SKM-1 (cell line): ENCODE measurements around the gene RIMBP2.

Experiments used
- DNase-seq: peaks from one replicate; lab custom pipeline; 2025; ENCODE audit not compliant: unreplicated experiment; lab: John Stamatoyannopoulos, UW

Gene RIMBP2

GRCh38 chr12:130517588-130517987 lies 198.5 kb downstream of the RIMBP2 start:
- DNase-seq = no peak

- DNase-seq = no peak
Measured at GRCh38 chr12:130514149-130514551, 201.9 kb downstream of the RIMBP2 start.

GRCh38 chr12:130513556-130513955 lies 202.5 kb downstream of the RIMBP2 start:
- DNase-seq = no peak

GRCh38 chr12:130511285-130511684 lies 204.8 kb downstream of the RIMBP2 start:
- DNase-seq = no peak

- no peak for DNase-seq
Measured at GRCh38 chr12:130509454-130509853, 206.6 kb downstream of the RIMBP2 start.

DNA sequence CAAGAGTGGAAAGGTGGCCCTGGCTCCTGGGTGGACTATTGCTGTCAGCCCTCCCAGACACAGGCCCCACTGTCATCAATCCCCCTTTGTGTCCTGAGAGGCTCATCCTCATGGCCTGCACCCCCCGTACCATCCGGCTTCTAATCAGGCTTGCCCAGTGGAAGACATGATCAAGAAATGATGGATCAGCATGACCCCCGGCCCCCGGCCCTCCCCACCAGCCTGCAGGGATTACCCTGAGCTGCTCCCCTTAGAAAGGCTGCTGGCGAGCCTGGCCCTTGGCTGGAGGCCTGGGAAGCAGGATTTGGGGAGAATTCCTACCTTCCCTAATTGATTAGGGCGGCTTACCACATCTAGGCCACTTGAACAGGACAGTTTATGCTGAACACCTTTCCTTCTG lies 207.3 kb downstream of the RIMBP2 start:
- no peak for DNase-seq

GRCh38 chr12:130508318-130508717 lies 207.8 kb downstream of the RIMBP2 start:
- DNase-seq = no peak

DNA sequence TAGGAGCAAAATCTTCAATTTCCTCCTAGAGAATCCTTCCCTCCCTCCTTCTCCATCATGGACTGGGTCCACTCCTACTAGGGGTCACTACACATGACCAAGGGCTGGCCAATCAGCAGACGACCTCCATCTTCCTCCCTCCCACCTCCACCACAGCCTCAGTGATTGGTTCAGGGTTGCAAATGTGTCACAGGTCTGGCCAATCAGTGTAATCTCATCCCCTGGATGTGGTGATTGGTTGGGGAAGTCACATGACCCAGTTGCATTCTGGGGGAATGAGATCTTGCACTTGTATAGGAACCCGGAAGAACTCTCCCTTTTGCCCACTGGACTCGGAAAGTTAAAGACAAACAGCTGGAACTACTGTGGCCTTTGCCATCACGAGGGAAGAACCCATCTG lies 209.3 kb downstream of the RIMBP2 start:
- no peak for DNase-seq

- DNase-seq = no peak
Measured at GRCh38 chr12:130504840-130505175, 211.3 kb downstream of the RIMBP2 start.

DNA sequence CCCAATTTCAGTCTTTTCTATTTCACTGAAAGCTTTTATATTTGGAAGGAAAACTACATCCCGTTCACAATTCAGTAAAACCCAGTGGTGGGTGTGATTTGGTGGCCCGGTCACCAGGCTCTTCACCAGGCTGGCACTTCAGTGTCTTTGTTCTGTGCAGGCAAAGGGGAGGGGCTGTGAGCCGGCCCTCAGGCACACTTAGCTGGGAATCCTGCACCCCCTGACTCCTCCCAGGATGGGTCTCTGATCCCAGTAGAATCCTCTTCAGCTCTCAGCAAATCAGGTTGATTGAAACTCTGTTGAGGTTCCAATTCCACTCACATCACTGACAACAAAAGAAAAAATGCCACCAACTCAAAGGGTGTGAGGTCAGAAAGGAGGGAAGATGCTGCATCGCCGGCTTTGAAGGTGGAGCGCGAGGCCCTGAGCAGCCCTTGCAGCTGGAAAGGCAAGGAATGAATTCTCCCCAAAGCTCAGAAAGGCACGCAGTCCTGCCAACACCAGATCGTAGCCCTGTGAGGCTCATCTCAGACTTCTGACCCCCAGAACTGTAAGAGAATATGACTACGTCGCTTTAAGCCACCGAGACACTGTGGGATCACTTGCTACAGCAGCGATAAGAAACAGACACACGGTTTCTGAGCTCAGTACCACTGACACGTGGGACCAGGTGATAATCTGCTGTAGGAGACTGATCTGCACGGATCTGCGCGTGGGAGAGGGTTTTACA lies 211.8 kb downstream of the RIMBP2 start:
- no peak for DNase-seq

DNA sequence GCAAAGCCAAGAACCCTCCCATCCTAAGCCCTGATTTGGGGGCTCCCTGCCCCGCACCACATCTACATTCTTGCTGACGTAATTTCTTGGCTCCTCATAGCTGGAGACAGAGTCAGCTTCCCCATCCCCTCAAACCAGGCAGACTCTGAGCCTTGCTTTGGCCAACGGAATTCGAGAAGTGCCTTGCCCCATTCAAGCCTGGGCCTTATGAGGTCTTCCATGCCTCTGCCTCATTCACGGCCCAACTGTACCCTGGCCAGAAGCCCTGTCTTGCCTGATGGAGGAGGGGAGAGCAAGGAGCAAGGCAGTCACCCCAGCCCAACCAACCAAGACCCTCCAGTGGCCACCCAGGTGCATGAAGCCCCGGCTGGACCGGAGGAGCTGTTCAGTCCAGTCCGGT lies 214.3 kb downstream of the RIMBP2 start:
- DNase-seq = no peak

DNA sequence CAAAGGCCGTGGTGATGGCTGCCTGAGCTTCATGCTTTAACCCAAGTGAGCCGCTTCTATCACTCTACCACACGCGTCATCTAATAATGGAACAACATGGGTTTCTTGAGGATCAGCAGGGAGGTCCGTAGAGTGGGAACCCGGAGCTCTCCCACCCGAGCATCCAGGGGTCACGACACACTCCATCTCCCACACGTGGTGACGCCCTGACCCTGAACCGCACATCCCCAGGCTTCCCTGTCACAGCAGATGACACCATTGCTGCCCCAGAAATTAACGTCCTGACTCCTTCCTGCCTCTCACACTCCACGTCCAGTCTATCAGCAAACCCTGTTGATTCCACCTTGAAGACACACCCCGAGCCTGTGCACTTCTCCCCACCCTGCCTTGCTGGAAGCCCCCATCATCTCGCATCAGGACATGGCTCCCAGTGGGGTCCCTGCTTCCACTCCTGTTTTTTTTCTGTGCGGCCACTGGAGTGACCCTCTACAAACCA lies 215.2 kb downstream of the RIMBP2 start:
- no peak for DNase-seq

- no peak for DNase-seq
Measured at GRCh38 chr12:130499474-130499873, 216.6 kb downstream of the RIMBP2 start.

GRCh38 chr12:130498589-130499385 lies 217.3 kb downstream of the RIMBP2 start:
- no peak for DNase-seq

GRCh38 chr12:130497991-130498390 lies 218.1 kb downstream of the RIMBP2 start:
- DNase-seq = no peak

DNA sequence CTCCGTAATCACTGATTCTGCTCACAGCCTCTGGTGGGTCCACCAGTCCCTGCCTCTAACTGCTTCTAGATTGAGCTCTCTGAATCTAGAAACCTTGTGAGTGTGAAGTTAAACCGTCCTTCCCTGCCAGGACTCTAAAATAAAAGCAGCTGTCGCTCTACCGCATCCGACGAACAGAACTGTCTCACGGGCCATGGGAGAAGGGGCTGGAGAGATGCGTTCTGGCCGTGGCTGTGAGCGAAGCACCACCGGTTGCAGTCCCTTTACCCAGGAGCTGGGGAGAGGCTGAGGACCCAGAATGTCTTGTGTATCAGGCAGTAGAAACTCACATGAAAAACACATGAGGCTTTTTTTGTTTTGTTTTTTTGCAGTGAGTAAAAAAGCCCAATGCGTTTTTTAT lies 218.8 kb downstream of the RIMBP2 start:
- DNase-seq = no peak

DNA sequence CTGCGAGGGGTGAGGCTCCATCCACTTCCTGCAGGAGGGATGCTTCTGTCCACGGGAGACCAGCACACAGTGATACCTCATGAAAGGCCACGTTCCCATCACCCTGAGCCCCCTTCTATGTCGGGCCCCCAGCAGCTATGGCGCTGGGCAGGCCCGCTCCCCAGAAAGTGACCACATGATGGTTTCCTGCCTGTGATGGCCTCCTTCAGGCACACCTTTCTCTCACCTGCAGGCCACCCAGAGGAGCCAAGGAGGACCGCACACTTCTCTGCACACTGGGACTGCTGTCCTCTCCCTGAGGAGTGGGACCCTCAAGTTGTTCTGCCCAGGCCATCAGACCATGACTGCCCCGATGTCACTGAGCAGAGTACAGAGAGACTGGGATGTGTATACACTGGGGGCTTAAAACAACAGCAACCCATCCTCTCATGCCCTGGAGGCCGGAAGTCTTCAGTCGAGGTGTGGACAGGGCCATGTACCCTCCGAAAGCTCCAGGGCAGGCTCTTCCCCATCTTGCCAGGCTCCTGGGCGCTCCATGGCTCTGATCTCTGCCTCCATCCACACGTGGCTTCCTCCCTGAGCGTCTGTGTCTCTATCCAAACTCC lies 219.5 kb downstream of the RIMBP2 start:
- no peak for DNase-seq

- DNase-seq = no peak
Measured at GRCh38 chr12:130495156-130495555, 220.9 kb downstream of the RIMBP2 start.

- DNase-seq = no peak
Measured at GRCh38 chr12:130494736-130495135, 221.4 kb downstream of the RIMBP2 start.

GRCh38 chr12:130493951-130494350 lies 222.1 kb downstream of the RIMBP2 start:
- DNase-seq = no peak

DNA sequence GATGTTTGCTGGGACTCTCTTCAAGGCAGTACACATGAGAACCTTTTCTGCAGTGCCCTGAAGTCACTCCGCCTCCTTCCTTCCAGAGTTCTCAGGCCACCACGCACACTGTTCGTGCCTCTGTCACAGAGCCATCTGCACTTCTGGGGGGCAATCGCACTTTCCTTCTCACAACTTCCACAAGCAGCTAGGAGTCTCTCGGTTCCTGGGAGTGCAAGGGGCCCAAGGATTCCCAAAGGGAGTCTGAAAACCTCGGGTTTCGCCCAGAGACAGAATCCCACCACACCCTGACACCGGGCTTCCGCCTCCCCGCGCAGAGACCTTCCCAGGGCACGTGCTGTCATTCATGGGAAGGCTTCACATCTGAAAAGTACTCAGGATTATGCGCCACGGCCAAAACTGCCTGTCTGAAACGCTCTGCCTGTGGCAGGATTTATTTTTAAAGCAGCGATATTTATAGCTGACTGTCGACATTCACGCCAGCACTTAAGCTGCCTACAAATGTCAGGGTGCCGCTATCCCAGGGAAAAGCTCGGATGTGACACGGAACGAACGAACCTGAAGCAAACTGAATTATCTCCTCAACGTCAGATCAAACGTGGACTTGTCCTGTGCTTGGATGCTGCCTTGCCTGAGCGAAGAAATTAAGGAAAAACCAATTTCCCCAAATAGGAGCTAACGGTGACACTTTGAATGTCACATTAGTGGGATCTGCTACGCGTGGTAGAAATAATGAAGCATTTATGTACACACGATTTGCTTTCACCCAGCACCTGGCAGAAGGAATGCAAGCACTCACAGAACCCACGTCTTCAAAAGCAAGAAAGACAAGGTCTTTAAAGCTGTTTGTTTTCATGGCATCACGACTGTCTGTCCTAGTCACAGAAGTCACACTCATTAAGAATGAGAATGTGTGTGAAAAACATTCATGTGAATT lies 224.4 kb downstream of the RIMBP2 start:
- no peak for DNase-seq
